Endothelial cell of umbilical vein (primary cell): Measurements from ENCODE around the gene HOXA10. TPM values are rescaled to one million over a fixed set of nuclear protein-coding genes. Genes with fewer than 3 reads are reported as not detected.

Experiments used
- BruUV-seq: library from RNA; stranded (reverse); fragments of 400-500 nt; replicated peaks from 2 replicates; lab custom pipeline; 2021; lab: Mats Ljungman, UMichigan
- CTCF ChIA-PET: fragments of 300-600, 350-600 bp; sonication (Branson Sonifier 250); formaldehyde crosslinking; loops from one replicate; lab custom pipeline; 2021; ENCODE audit warnings: antibody characterized with exemption, inconsistent platforms; lab: Charles Lee
- POLR2A ChIA-PET: fragments of 300-600, 350-600 bp; sonication (Branson Sonifier 250); formaldehyde crosslinking; loops from one replicate; lab custom pipeline; 2021; ENCODE audit warnings: antibody characterized with exemption, inconsistent platforms; lab: Charles Lee
- DNase-seq: peaks from one replicate; pipeline ENCODE4 v3.0.0-alpha.2; 2011; ENCODE audit warnings: low read depth, low spot score
- FAIRE-seq: peaks from 2 replicates; lab custom pipeline; 2011; peaks lifted over from hg19 to GRCh38; lab: Jason Lieb, UNC
- H2AFZ ChIP-seq: 2 replicates; pipeline ENCODE4 v1.6.0; 2012; ENCODE audit warnings: low read depth, low read length, control low read depth, inconsistent platforms
- H3K27ac ChIP-seq: 2 replicates; pipeline ENCODE4 v1.5.1; 2011; ENCODE audit warnings: low read depth, mild to moderate bottlenecking, control low read depth, low read length, moderate library complexity; ENCODE audit not compliant: insufficient read depth
- H3K27me3 ChIP-seq, 2 experiments: 2 replicates each; pipeline versions ENCODE4 v1.6.0 to v1.6.1; 2011; ENCODE audit warnings: low read length in 2 of 2, mixed read lengths in 1 of 2; ENCODE audit not compliant: control insufficient read depth in 2 of 2, insufficient read depth in 2 of 2
- H3K36me3 ChIP-seq, 2 experiments: 2 replicates in 1 of 2; 3 replicates in 1 of 2; pipeline ENCODE4 v1.5.1; 2011; ENCODE audit warnings: low read length in 2 of 2, mild to moderate bottlenecking in 1 of 2, moderate library complexity in 1 of 2; ENCODE audit not compliant: control insufficient read depth in 2 of 2, insufficient read depth in 2 of 2; ENCODE audit errors: extremely low read depth in 1 of 2
- H3K4me1 ChIP-seq: 3 replicates; pipeline ENCODE4 v1.5.1; 2011; ENCODE audit warnings: mild to moderate bottlenecking, low read length; ENCODE audit not compliant: control insufficient read depth, insufficient read depth; ENCODE audit errors: extremely low read depth
- H3K4me2 ChIP-seq: 2 replicates; pipeline ENCODE4 v1.6.1; 2011; ENCODE audit warnings: low read length, control low read depth, mixed read lengths; ENCODE audit not compliant: insufficient read depth
- H3K4me3 ChIP-seq, 3 experiments: fragments of 200-600 bp in 1 of 3; sonication (generic), shearing (Covaris generic) in 1 of 3; replicated peaks in 1 of 3; 2 replicates each; pipeline ENCODE4 v1.5.1; 2011 to 2016; ENCODE audit warnings: control low read depth in 3 of 3, low read length in 3 of 3, mild to moderate bottlenecking in 2 of 3, inconsistent platforms in 1 of 3, low read depth in 1 of 3, moderate library complexity in 1 of 3; ENCODE audit not compliant: insufficient read depth in 1 of 3
- H3K79me2 ChIP-seq: 2 replicates; pipeline ENCODE4 v1.6.0; 2012; ENCODE audit warnings: low read length, inconsistent platforms; ENCODE audit not compliant: control insufficient read depth, insufficient read depth
- H3K9ac ChIP-seq: replicated peaks from 2 replicates; pipeline ENCODE3; 2011; ENCODE audit warnings: low read length, control low read depth; ENCODE audit not compliant: insufficient read depth; ENCODE audit errors: extremely low read depth
- H3K9me1 ChIP-seq: replicated peaks from 3 replicates; pipeline ENCODE4 v1.6.0; 2011; ENCODE audit warnings: mild to moderate bottlenecking, low read length; ENCODE audit not compliant: control insufficient read depth, insufficient read depth; ENCODE audit errors: extremely low read depth
- H3K9me3 ChIP-seq: replicated peaks from 2 replicates; pipeline ENCODE4 v1.5.1; 2012; ENCODE audit warnings: low read length, inconsistent platforms; ENCODE audit not compliant: control insufficient read depth, insufficient read depth
- H4K20me1 ChIP-seq: replicated peaks from 2 replicates; pipeline ENCODE3; 2011; ENCODE audit warnings: mild to moderate bottlenecking, low read length; ENCODE audit not compliant: control insufficient read depth, insufficient read depth; ENCODE audit errors: extremely low read depth
- CTCF ChIP-seq, 2 donors: IDR thresholded peaks; 1 replicate in 1 of 2; 2 replicates in 1 of 2; pipeline ENCODE4 v1.5.1; 2011; ENCODE audit warnings: low read length in 2 of 2, mild to moderate bottlenecking in 2 of 2, moderate library complexity in 2 of 2, control low read depth in 1 of 2, inconsistent platforms in 1 of 2, low read depth in 1 of 2; ENCODE audit not compliant: insufficient read depth in 1 of 2; ENCODE audit errors: extremely low read depth in 1 of 2
- EZH2 ChIP-seq: IDR thresholded peaks from 2 replicates; pipeline ENCODE4 v1.6.1; 2012; ENCODE audit warnings: borderline replicate concordance, low read depth, mild to moderate bottlenecking, moderate library complexity, low read length, inconsistent platforms; ENCODE audit not compliant: severe bottlenecking
- FOS ChIP-seq: IDR thresholded peaks from 2 replicates; pipeline ENCODE4 v1.6.1; 2011; ENCODE audit warnings: mild to moderate bottlenecking, low read length, moderate library complexity, borderline replicate concordance; ENCODE audit not compliant: insufficient read depth
- MYC ChIP-seq: IDR thresholded peaks from one replicate; pipeline ENCODE4 v1.6.1; 2011; ENCODE audit warnings: mild to moderate bottlenecking, low read depth, low read length
- POLR2A ChIP-seq: IDR thresholded peaks from 2 replicates; pipeline ENCODE4 v1.6.1; 2012; ENCODE audit warnings: low read depth, mild to moderate bottlenecking, control low read depth, low read length
- POLR2AphosphoS5 ChIP-seq: IDR thresholded peaks from 2 replicates; pipeline ENCODE4 v1.6.1; 2012; ENCODE audit warnings: low read depth, mild to moderate bottlenecking, control low read depth, low read length, moderate library complexity; ENCODE audit not compliant: insufficient read depth
- dilution Hi-C: fragments of 300-500 bp; cut with MboI; formaldehyde crosslinking; loops from one replicate; pipeline ENCODE4 v1.15.0; 2019; ENCODE audit warnings: low sequenced_read_pairs; ENCODE audit not compliant: extremely low pct_ligation_motif_present
- intact Hi-C: fragments of 100-400 bp; cut with micrococcal nuclease; formaldehyde crosslinking; loops from one replicate; pipeline ENCODE4 v1.10.0; 2022
- polyA plus RNA-seq, 4 experiments: library from polyadenylated mRNA; depleted of rRNA in 3 of 4; stranded (reverse) in 3 of 4; unstranded in 1 of 4; fragments of >200 nt; gene quantifications; 2 replicates each; pipeline versions ENCODE4 v1.2.1 to v1.2.3, GENCODE V29; 2011 to 2012; ENCODE audit warnings: missing spikeins in 1 of 4
- total RNA-seq: library from RNA; stranded (reverse); gene quantifications from 2 replicates; pipeline ENCODE4 v1.2.3, GENCODE V29; 2021
- TF ChIP-seq, protein P1 (sequence below): IDR thresholded peaks from 2 replicates; pipeline ENCODE4 v1.6.1; 2011; ENCODE audit not compliant: insufficient read depth, insufficient read length

Gene HOXA10
- total and polyA plus RNA-seq, 2 donors (not counting 3 experiments of a cell fraction or from before 2014, with no cell fraction given) = 24.4 to 30.3 TPM

GRCh38 chr7:27154901-27155815, 19.0 kb downstream of the HOXA10 start:
- Histone ChIP-seq H3K9ac (peak overlapping the region; percentile 78), H3K9me1 (no peaks in the 10 kb centered on the region), H2AFZ (peak overlapping the region; percentile 10), H3K36me3 (no peaks in the 10 kb centered on the region), H3K4me2 (peak overlapping the region; percentile 92), H3K4me1 (peaks cover 68% of the 10 kb centered on the region), H3K9me3 (no peaks in the 10 kb centered on the region), H3K79me2 (peaks cover 87% of the 10 kb centered on the region), H3K27me3 (no peaks in the 10 kb centered on the region), H3K4me3 (peak overlapping the region; percentile 59 to 76 (median 60)), H3K27ac (peak overlapping the region; percentile 96), H4K20me1 (no peaks in the 10 kb centered on the region)
- POLR2A ChIA-PET = interaction anchor here (0.6 kb wide), 1 partner anchor 35 kb away, joined by 7 read pairs; no protein-coding TSS in a partner anchor
- DNase-seq (peak; percentile 72), FAIRE-seq (peak; percentile 77)
- CTCF ChIA-PET = interaction anchor here (0.5 to 2.0 kb wide), 7 partner anchors 10 to 1293 kb away, joined by 3 to 8 read pairs (median 3); partner anchors contain the start of genes HOXA11 and HOXA5
- TF ChIP-seq, protein P1, sequence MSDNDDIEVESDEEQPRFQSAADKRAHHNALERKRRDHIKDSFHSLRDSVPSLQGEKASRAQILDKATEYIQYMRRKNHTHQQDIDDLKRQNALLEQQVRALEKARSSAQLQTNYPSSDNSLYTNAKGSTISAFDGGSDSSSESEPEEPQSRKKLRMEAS = no peak
- TF ChIP-seq MYC (no peak), POLR2AphosphoS5 (no peak), POLR2A (no peak), FOS (no peak), EZH2 (no peak), CTCF (IDR thresholded peaks at IDR 0.05; ENCODE audit: extremely low read depth in 1 of 2, insufficient read depth in 1 of 2, low read depth in 1 of 2, low read length in 2 of 2) (no peak)
- BruUV-seq = no TSS peak
- dilution Hi-C loops = loop anchor here (25.0 kb wide), 1 partner anchor 968 kb away; no protein-coding TSS in a partner anchor
- intact Hi-C loops = loop anchor here (5.0 kb wide), 1 partner anchor 998 kb away; no protein-coding TSS in a partner anchor
